GM06990 (cell line): ENCODE measurements around the gene ADISSP.
A peak's percentile ranks its signal among the peaks of the same experiment; 100 is the strongest.

Experiments used
- DNase-seq: peaks from one replicate; pipeline ENCODE4 v3.0.0-alpha.2; 2011; ENCODE audit not compliant: insufficient read length; ENCODE audit errors: extremely low read depth
- H3K27me3 ChIP-seq: replicated peaks from 2 replicates; pipeline ENCODE4 v1.6.0; 2011; ENCODE audit warnings: low read length; ENCODE audit not compliant: control insufficient read depth, insufficient read depth
- H3K36me3 ChIP-seq: 2 replicates; pipeline ENCODE4 v1.5.1; 2011; ENCODE audit warnings: low read length; ENCODE audit not compliant: control insufficient read depth, insufficient read depth
- H3K4me3 ChIP-seq: replicated peaks from 2 replicates; pipeline ENCODE4 v1.5.1; 2011; ENCODE audit warnings: low read depth, mild to moderate bottlenecking, control low read depth, low read length
- TF ChIP-seq, protein P1 (sequence below): IDR thresholded peaks from 2 replicates; pipeline ENCODE4 v1.5.1; 2011; ENCODE audit warnings: low read length, control low read depth, mild to moderate bottlenecking, inconsistent platforms; ENCODE audit not compliant: insufficient read depth, poor library complexity, severe bottlenecking

The ADISSP gene

DNA sequence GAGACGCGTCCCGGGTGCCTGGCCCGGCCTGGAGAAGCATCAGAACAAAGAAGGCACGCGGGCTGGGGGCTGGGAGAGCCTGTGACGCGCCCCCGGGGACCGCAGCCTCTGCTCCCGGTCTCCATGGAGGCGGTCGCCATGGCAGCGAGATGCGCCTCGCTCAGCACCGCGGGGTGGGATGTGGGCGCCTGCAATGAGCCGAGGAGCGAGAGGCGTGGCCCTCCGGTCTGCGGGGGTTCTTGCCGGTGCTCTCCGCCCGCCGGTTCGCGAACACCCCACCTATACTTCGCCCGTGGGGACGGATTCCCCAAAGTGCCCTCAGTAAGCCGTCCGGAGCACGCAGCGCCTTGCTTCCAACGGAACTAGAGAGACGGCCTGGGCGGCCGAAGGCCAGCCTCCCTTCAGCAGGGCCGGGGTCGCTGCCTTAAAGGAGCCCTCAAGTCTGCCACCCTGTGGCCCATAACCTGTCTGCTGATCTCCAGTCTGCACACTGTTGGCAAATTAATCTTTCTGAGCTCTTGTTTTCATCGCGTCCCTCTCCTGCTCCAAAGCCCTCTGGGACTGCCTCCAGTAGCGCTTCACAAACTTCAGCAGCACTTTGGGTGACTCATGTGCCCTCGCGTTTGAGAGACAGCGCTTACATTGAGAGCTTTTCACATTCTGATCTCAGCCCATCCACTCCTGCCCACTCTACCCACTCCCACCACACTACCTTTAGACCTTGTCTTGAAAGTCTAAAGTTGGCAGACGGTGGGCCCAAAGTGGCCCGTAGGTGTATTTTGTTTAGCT is 983 bp upstream of the ADISSP start:
- peak; percentile 83 for DNase-seq
- TF ChIP-seq, protein P1, sequence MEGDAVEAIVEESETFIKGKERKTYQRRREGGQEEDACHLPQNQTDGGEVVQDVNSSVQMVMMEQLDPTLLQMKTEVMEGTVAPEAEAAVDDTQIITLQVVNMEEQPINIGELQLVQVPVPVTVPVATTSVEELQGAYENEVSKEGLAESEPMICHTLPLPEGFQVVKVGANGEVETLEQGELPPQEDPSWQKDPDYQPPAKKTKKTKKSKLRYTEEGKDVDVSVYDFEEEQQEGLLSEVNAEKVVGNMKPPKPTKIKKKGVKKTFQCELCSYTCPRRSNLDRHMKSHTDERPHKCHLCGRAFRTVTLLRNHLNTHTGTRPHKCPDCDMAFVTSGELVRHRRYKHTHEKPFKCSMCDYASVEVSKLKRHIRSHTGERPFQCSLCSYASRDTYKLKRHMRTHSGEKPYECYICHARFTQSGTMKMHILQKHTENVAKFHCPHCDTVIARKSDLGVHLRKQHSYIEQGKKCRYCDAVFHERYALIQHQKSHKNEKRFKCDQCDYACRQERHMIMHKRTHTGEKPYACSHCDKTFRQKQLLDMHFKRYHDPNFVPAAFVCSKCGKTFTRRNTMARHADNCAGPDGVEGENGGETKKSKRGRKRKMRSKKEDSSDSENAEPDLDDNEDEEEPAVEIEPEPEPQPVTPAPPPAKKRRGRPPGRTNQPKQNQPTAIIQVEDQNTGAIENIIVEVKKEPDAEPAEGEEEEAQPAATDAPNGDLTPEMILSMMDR = peak; percentile 71
- Histone ChIP-seq H3K4me3 (peak overlapping the region; percentile 85), H3K27me3 (no peaks in the 10 kb centered on the region), H3K36me3 (no peaks in the 10 kb centered on the region; the same call in none of the 2 replicates)

DNA sequence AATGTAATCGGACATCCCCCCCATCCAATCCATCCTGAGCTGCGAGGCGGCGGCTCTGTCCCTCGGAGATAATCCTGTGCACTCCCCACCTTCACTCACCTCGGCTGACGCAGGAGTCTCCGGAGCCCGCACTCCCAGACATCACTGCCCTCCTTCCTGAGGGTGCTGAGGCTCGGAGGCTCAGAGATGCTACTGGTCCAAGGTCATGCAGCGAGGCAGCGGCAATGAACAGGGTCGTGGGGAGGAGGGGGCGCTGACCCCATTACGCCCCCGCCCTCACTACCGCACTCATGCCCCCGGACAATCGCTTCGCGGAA is 485 bp downstream of the ADISSP start:
- peak overlapping the region; percentile 85 for H3K4me3 ChIP-seq
- no peaks in the 10 kb centered on the region; the same call in none of the 2 replicates for H3K36me3 ChIP-seq
- TF ChIP-seq, protein P1 = no peak
- DNase-seq = no peak
- no peaks in the 10 kb centered on the region for H3K27me3 ChIP-seq

DNA sequence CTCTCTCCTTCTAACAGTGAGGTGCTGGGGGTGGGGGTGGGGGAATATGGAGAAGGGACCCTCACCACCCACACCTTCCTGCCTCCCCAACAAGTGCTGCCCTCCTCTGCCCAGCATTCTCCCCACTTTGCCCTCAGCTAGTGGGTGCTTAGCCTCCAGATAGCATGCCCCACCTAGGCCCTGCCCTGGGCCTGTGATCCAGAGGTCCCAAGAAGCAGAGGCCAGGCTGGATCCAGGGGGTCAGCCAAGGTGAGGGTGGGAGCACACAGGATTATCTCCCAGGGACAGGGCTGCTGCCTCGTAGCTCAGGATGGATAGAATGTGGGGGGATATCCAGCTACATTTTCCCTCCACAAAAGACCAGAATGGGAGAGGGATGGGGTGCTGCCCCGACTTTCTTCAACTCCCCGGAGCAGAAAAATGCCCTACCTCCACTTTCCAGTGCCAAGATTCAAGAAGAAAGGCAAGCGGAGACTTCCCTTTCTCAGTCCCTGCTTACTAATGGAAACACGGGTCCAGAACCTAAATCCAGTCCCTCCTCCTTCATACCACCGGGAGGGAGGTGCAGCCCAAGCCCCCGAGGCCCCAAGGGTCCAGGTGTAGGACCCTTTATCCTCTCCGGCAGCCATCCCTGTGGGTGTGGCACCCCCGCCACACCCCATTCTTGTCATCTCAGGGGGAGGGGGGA is 987 bp downstream of the ADISSP start:
- TF ChIP-seq, protein P1 = no peak
- DNase-seq = no peak
- H3K27me3 ChIP-seq = no peaks in the 10 kb centered on the region
- no peaks in the 10 kb centered on the region; the same call in none of the 2 replicates for H3K36me3 ChIP-seq
- peak overlapping the region; percentile 85 for H3K4me3 ChIP-seq

DNA sequence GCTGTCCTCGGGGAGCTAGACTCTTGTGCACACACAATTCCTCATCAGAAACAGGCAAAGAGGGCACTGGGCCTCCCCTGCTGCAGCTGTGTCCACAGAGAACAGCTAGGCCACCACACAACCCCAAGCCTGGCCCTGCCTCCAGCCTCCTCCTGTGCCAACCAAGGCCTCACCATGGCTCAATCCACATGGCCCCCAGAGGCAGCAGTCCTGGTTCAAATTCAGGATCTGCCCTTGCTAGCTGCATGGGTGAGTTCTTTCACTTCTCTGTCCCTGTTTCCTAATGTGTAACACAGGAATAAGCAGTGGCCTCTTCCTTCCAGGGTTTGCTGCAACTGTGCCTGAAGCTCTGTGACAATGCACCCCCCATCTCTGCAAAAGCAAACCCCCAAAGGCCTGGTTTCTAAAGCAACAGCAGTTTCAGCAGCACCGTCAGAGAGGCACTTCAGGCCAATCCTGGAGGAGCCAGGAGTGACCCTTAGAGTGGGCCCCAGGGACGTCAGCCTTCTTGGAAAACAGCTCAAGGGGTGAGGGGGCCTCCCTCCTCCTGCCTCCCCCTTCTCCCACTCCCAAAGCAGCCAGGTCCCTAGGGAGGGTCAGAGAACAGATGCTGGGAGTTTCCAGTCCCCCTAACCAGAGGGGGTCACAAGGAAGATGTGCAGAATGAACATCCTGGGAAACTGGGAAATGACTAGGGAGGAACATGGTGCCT is 2.2 kb downstream of the ADISSP start:
- Histone ChIP-seq H3K36me3 (no peaks in the 10 kb centered on the region; the same call in none of the 2 replicates), H3K4me3 (no peak overlapping the region), H3K27me3 (no peaks in the 10 kb centered on the region)
- DNase-seq = no peak
- TF ChIP-seq, protein P1 = no peak

DNA sequence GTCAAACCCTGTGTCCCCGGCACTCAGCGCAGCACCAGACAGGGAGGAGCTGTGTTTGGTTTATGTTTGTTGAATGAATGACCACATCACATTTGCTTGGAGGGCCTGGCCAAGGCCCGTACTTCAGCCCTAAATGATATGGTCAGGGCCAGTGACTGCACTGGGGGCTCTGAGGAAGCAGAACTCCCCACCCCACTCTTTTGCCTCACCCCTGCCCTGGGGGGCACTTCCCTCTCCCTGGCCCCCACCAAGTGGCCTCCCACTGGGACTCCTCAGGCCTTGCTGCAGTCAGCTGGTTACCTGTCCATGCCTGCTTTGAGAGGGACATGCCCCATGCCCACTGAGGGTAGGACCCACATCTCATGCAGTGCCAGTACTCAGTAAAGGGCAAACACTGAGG is 2.9 kb downstream of the ADISSP start:
- Histone ChIP-seq H3K4me3 (no peak overlapping the region), H3K27me3 (no peaks in the 10 kb centered on the region), H3K36me3 (no peaks in the 10 kb centered on the region; the same call in none of the 2 replicates)
- no peak for DNase-seq
- TF ChIP-seq, protein P1 = no peak
